ENCODE measurements around the gene RNF41. TPM values are rescaled to one million over a fixed set of nuclear protein-coding genes. Genes with fewer than 3 reads are reported as not detected.

The RNF41 gene
- total and polyA plus RNA-seq, 2 of the 13 experiments (the other 11 are each of a cell fraction or from before 2014, with no cell fraction given), result 27.1 to 39.4 TPM

- BruUV-seq (replicated peaks), result no TSS peak
- H3K79me2 ChIP-seq (ENCODE audit: insufficient read depth, low read length), result peaks cover 10% of the 10 kb centered on the region
- CTCF ChIA-PET (ENCODE audit: low intra/inter-chr PET ratio, low total read pairs), result interaction anchor here (0.7 to 2.1 kb wide), 7 partner anchors 9 to 67 kb away, joined by 3 to 12 read pairs (median 6); partner anchors contain the start of genes COQ10A, NABP2 and SLC39A5
- H3K4me2 ChIP-seq (ENCODE audit: low read depth, low read length), result peak within 1 kb of the TSS; percentile 97
- FAIRE-seq, result no peak
- no peaks in the 10 kb centered on the region for H3K27me3 ChIP-seq (ENCODE audit: control insufficient read depth in 1 of 2, insufficient read depth in 2 of 2, low read length in 2 of 2)
- intact Hi-C loops (cut with micrococcal nuclease; ENCODE audit: unreplicated experiment), result loop anchor here (1.0 to 5.0 kb wide), 2 partner anchors 36 to 65 kb away; partner anchors contain the start of genes NABP2 and RNF41
- H3K36me3 ChIP-seq (replicated peaks in 1 of 2; ENCODE audit: control insufficient read depth in 1 of 2, insufficient read depth in 2 of 2, low read length in 2 of 2), result peaks cover 8 to 23% of the 10 kb centered on the region in 2 experiments
- H3K9ac ChIP-seq (ENCODE audit: insufficient read depth, low read depth, low read length), result peak within 1 kb of the TSS; percentile 79
- peaks cover 28% of the 10 kb centered on the region for H3K4me1 ChIP-seq (ENCODE audit: insufficient read depth, low read length)
- peak; percentile 26 for DNase-seq (ENCODE audit: low spot score)
- in situ Hi-C loops (cut with HindIII; ENCODE audit: extremely low pct_ligation_motif_present, low pct_unique_long_range_greater_than_20kb), result loop anchor here (5.0 kb wide), 2 partner anchors 36 to 66 kb away; partner anchors contain the start of genes NABP2 and RNF41
- POLR2A ChIA-PET, result interaction anchor here (0.5 to 3.5 kb wide), 9 partner anchors 9 to 177 kb away, joined by 3 to 24 read pairs (median 6); partner anchors contain the start of genes CNPY2, COQ10A, CS and RNF41
- peak within 1 kb of the TSS; percentile 74 to 96 (median 88) for H3K4me3 ChIP-seq (replicated peaks in 1 of 3; ENCODE audit: insufficient read depth in 1 of 3, low read depth in 2 of 3, low read length in 3 of 3)
- H3K9me3 ChIP-seq (ENCODE audit: low read length), result no peaks in the 10 kb centered on the region
- peak; percentile 92 for ATAC-seq
- H2AFZ ChIP-seq (ENCODE audit: low read length), result peak within 1 kb of the TSS; percentile 86
- peak within 1 kb of the TSS; percentile 45 for H3K27ac ChIP-seq (ENCODE audit: extremely low read length, insufficient read depth, low read length)
- no peaks in the 10 kb centered on the region for H4K20me1 ChIP-seq (ENCODE audit: insufficient read depth, low read length)
- 1% methylated on average over 19 of the region's 78 CpGs for WGBS (ENCODE audit: low lambda C conversion rate)
- no peak for TF ChIP-seq RFX3 (CRISPR knock-in tag; IDR thresholded peaks at IDR 0.05)
- no peak for TF ChIP-seq SNRNP70 (IDR thresholded peaks at IDR 0.05; ENCODE audit: low read depth, low read length)
- TF ChIP-seq SIX4 (CRISPR knock-in tag; IDR thresholded peaks at IDR 0.05), result no peak
- TF ChIP-seq IRF9 (CRISPR knock-in tag; IDR thresholded peaks at IDR 0.05; ENCODE audit: borderline replicate concordance), result 0 out of 2 replicates have a peak, but pooled peaks have one; percentile 47
- no peak for TF ChIP-seq ARNT (IDR thresholded peaks at IDR 0.05)
- TF ChIP-seq IKZF4 (CRISPR knock-in tag; IDR thresholded peaks at IDR 0.05; ENCODE audit: borderline replicate concordance, low read depth, not compliant biosample characterization), result no peak
- TF ChIP-seq ZNF180 (CRISPR knock-in tag; IDR thresholded peaks at IDR 0.05; ENCODE audit: borderline replicate concordance, low read depth), result no peak
- 0 out of 2 replicates have a peak, but pooled peaks have one; percentile 24 for TF ChIP-seq ZNF513 (CRISPR knock-in tag; conservative IDR thresholded peaks at IDR 0.05)
- no peak for TF ChIP-seq STAT6 (CRISPR knock-in tag; IDR thresholded peaks at IDR 0.05; ENCODE audit: borderline replicate concordance)
- TF ChIP-seq ZNF264 (CRISPR knock-in tag; IDR thresholded peaks at IDR 0.05), result no peak
- TF ChIP-seq ZBTB34 (CRISPR knock-in tag; IDR thresholded peaks at IDR 0.05), result no peak
- TF ChIP-seq POLR2AphosphoS5 (IDR thresholded peaks at IDR 0.05; ENCODE audit: low read depth, low read length), result peak; percentile 53; the same call in 1 of the 2 replicates
- TF ChIP-seq NR3C1 (CRISPR knock-in tag; IDR thresholded peaks at IDR 0.05), result no peak
- TF ChIP-seq NRL (CRISPR knock-in tag; IDR thresholded peaks at IDR 0.05; ENCODE audit: borderline replicate concordance), result no peak; the same call in 1 of the 2 replicates
- TF ChIP-seq ZNF547 (CRISPR knock-in tag; IDR thresholded peaks at IDR 0.05), result no peak
- no peak for TF ChIP-seq TBL1XR1 (IDR thresholded peaks at IDR 0.05; ENCODE audit: borderline replicate concordance, low read length, partially characterized antibody)
Observed at GRCh38 chr12:56258068-56258819, 36.5 kb upstream of the RNF41 start, which contains the start of gene ANKRD52. TSS of gene ANKRD52 (minus strand) at chr12:56258384. CDS start at chr12:56258269, 115 bp downstream.

Measured in HepG2 (cell line).